ENCODE data around the gene GEMIN2.
"Not testable (repeated sequence)": the region's sequence is repeated elsewhere in the genome, so short reads cannot be mapped to it uniquely, and the experiment has no call there.

The GEMIN2 gene

DNA sequence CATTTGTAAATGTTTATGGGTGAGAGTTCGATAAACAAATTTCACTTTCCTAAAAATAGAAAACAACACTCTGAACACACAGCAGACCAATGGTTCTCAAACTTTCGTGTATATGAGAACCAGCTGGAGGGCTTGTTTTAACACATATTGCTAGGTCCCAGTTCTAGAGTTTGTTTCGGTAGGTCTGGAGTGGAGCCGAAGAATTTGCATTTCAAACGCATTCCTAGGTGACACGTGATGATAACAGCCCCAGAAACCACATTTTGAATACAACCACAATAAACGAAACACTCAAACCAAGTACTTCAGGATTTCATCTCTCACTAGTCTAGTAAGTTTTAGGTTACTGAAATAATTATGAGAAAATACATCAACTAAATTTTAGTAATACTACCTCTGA lies 28.2 kb upstream of the GEMIN2 start:
- no peak overlapping the region for H3K4me3 ChIP-seq (ENCODE audit: low read depth, low read length)
- no peak for TF ChIP-seq CTCF (IDR thresholded peaks at IDR 0.05; ENCODE audit: low read depth, low read length)
- peaks cover 42% of the 10 kb centered on the region for H3K36me3 ChIP-seq
- no peak for DNase-seq
- no peak overlapping the region for H3K27ac ChIP-seq
- no peaks in the 10 kb centered on the region for H3K27me3 ChIP-seq (ENCODE audit: insufficient read depth, low read depth, severe bottlenecking)
- no peaks in the 10 kb centered on the region for H3K9me3 ChIP-seq (ENCODE audit: severe bottlenecking)

DNA sequence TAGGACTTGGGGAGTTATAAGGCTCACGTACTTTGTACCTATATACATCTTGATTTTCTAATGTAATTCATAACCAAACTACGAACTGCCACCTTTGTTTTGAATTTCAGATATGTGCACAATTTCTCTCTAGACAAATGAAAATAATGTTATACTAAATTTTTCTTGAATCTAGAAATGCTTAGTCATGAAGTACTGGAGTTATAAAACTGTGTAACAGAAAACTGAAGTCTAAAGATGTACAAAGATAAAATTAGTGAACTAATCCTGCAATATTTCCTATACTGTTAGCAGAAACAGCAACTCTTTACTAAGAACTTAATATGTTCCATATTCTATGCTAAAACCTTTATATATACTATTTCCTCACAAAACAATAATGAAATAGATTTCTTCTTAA lies 26.6 kb upstream of the GEMIN2 start:
- H3K27ac ChIP-seq: no peak overlapping the region
- TF ChIP-seq CTCF (IDR thresholded peaks at IDR 0.05; ENCODE audit: low read depth, low read length): no peak
- no peaks in the 10 kb centered on the region for H3K27me3 ChIP-seq (ENCODE audit: insufficient read depth, low read depth, severe bottlenecking)
- no peak for DNase-seq
- H3K4me3 ChIP-seq (ENCODE audit: low read depth, low read length): no peak overlapping the region
- no peaks in the 10 kb centered on the region for H3K9me3 ChIP-seq (ENCODE audit: severe bottlenecking)
- H3K36me3 ChIP-seq: peaks cover 53% of the 10 kb centered on the region

DNA sequence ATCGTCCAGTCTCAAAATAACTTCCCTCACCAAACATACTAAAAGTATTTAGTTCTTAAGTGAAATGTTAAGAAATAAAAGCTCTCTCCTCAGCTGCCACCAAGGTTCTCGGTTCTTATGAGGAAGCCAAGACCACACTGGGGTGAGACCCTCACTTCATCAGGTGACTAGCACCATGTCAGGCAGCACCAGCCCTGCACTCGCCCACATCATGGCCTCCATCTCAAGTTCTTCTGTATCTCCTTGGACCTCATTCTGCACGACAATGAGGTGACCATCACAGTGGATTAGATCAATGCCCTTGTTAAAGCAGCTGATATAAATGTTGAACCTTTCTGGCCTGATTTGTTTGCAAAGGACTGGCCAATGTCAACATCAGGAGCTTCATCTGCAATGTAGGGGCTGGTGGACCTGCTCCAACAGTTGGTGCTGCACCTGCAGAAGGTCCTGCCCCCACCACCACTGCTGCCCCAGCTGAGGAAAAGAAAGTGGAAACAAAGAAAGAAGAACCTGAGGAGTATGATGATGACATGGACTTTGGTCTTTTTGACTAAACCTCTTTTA lies 23.5 kb upstream of the GEMIN2 start:
- peaks cover 57% of the 10 kb centered on the region for H3K36me3 ChIP-seq

GRCh38 chr14:39091716-39092115 lies 22.4 kb upstream of the GEMIN2 start:
- H3K27me3 ChIP-seq (ENCODE audit: insufficient read depth, low read depth, severe bottlenecking): no peaks in the 10 kb centered on the region
- H3K4me3 ChIP-seq (ENCODE audit: low read depth, low read length): no peak overlapping the region
- DNase-seq: no peak
- no peak for TF ChIP-seq CTCF (IDR thresholded peaks at IDR 0.05; ENCODE audit: low read depth, low read length)
- peaks cover 46% of the 10 kb centered on the region for H3K36me3 ChIP-seq
- H3K9me3 ChIP-seq (ENCODE audit: severe bottlenecking): no peaks in the 10 kb centered on the region
- no peak overlapping the region for H3K27ac ChIP-seq

More for the DNA sequence above, 23.5 kb upstream of the GEMIN2 start:
- Histone ChIP-seq H3K4me3 (ENCODE audit: low read depth, low read length) (no peak overlapping the region), H3K27ac (no peak overlapping the region), H3K27me3 (ENCODE audit: insufficient read depth, low read depth, severe bottlenecking) (no peaks in the 10 kb centered on the region), H3K9me3 (ENCODE audit: severe bottlenecking) (no peaks in the 10 kb centered on the region)
- DNase-seq: no peak
- TF ChIP-seq CTCF (IDR thresholded peaks at IDR 0.05; ENCODE audit: low read depth, low read length): no peak

DNA sequence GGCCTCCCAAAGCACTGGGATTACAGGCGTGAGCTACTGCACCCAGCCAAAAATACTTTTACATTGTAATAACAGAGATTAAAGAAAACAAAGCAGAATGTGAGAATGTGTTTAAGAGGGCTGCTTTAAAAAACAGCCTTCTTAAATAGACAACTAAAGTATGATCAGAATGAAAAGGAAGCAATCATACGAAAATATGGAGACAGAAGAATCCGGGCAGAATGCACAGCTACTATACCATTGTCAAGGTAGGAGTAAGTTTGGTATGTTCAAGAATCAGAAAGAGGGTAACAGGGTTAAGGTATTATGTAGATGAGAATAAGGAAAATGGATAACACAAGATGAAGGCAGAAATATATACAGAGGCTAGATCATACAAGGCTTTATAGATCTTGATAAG lies 19.6 kb upstream of the GEMIN2 start:
- Histone ChIP-seq H3K4me3 (ENCODE audit: low read depth, low read length) (no peak overlapping the region), H3K27me3 (ENCODE audit: insufficient read depth, low read depth, severe bottlenecking) (no peaks in the 10 kb centered on the region), H3K36me3 (peaks cover 38% of the 10 kb centered on the region), H3K27ac (no peak overlapping the region), H3K9me3 (ENCODE audit: severe bottlenecking) (no peaks in the 10 kb centered on the region)
- no peak for DNase-seq
- no peak for TF ChIP-seq CTCF (IDR thresholded peaks at IDR 0.05; ENCODE audit: low read depth, low read length)

DNA sequence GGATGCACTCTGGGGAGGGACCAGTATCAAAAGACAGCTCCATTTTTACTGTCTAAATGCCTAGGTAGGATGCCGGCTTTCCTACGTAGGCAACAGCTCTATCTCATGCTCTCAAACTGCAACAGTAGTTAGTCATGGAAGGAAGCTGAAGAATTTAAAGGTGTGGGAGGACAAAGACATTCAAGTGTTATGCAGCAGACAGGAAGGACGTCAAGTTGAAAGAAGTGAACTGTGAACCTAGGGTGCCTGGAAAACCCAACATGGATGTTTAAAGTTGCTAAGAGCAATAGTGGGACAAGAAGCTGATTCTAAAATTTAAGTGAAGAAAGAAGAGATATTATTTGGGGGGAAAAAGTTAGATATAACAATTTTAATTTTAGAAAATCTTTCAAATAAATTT lies 17.0 kb upstream of the GEMIN2 start:
- Histone ChIP-seq H3K4me3 (ENCODE audit: low read depth, low read length) (no peak overlapping the region), H3K27me3 (ENCODE audit: insufficient read depth, low read depth, severe bottlenecking) (no peaks in the 10 kb centered on the region), H3K27ac (no peak overlapping the region), H3K9me3 (ENCODE audit: severe bottlenecking) (no peaks in the 10 kb centered on the region), H3K36me3 (peaks cover 15% of the 10 kb centered on the region)
- TF ChIP-seq CTCF (IDR thresholded peaks at IDR 0.05; ENCODE audit: low read depth, low read length): no peak
- no peak for DNase-seq

- H3K36me3 ChIP-seq; DNase-seq; H3K27me3 ChIP-seq (ENCODE audit: insufficient read depth, low read depth, severe bottlenecking); H3K4me3 ChIP-seq (ENCODE audit: low read depth, low read length); H3K9me3 ChIP-seq (ENCODE audit: severe bottlenecking); H3K27ac ChIP-seq: not testable (repeated sequence)
Measured at GRCh38 chr14:39099215-39099614, 14.9 kb upstream of the GEMIN2 start.
